ENCODE results near the gene ATP6V1G1. TPM values are rescaled to one million over a fixed set of nuclear protein-coding genes. Genes with fewer than 3 reads are reported as not detected.

ATP6V1G1 gene
- total RNA-seq, 1 donor = 128 TPM

DNA sequence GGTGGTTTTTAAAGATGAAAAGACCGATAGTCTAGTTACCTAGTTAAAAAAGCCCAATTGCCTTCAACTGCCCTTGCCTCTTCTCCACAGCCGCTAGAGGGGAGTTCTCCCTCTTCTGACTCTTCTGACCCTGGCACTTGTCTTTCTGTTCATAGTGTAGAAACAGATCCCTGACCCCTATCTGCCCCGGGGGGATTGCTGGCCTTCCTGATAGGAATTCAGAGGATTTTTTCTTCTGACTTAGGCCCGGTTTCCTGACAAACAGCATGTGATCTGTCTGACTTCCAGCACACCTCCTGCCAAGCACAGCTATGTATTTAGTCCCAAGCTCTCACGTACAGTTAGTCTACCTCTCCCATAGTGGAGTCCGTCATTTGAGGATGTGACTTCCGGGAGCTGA lies 18.5 kb downstream of the ATP6V1G1 start:
- DNase-seq (ENCODE audit: low read depth) = no peak
- TF ChIP-seq, protein P1, sequence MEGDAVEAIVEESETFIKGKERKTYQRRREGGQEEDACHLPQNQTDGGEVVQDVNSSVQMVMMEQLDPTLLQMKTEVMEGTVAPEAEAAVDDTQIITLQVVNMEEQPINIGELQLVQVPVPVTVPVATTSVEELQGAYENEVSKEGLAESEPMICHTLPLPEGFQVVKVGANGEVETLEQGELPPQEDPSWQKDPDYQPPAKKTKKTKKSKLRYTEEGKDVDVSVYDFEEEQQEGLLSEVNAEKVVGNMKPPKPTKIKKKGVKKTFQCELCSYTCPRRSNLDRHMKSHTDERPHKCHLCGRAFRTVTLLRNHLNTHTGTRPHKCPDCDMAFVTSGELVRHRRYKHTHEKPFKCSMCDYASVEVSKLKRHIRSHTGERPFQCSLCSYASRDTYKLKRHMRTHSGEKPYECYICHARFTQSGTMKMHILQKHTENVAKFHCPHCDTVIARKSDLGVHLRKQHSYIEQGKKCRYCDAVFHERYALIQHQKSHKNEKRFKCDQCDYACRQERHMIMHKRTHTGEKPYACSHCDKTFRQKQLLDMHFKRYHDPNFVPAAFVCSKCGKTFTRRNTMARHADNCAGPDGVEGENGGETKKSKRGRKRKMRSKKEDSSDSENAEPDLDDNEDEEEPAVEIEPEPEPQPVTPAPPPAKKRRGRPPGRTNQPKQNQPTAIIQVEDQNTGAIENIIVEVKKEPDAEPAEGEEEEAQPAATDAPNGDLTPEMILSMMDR (IDR thresholded peaks at IDR 0.05; ENCODE audit: insufficient read depth, low read length) = peak; percentile 9
- no peak overlapping the region for H3K4me3 ChIP-seq (ENCODE audit: low read depth, low read length)

DNA sequence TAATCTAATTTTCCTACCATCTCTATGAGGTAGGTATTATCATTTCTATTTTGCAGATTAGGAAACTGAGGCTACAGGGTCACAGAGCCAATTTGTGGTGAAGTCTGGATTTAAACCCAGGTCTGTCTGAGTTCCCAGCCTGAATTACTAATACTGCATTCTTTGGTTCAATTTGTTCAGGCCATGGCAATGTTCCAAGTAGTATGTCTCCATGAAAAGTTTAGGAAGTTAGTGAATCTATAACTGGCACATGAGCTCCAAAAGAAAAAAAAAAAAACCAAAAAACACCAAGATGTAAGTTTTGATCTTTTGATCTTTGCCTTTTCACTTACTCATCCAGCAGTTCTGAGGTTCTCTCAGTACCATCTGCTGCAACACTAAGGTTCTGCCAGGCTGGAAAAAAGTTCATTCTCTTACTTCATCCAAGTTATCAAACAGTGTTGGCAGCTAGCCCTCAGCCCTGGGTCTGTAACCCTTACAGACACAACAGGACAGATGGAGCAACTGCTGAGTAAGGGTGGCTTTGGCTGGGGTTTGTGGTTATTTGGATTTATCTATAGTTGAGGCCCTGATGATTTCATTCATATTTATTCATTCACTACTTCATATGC lies 19.1 kb downstream of the ATP6V1G1 start:
- peak; percentile 92 for DNase-seq (ENCODE audit: low read depth)
- TF ChIP-seq, protein P1 (IDR thresholded peaks at IDR 0.05; ENCODE audit: insufficient read depth, low read length) = no peak
- H3K4me3 ChIP-seq (ENCODE audit: low read depth, low read length) = no peak overlapping the region

DNA sequence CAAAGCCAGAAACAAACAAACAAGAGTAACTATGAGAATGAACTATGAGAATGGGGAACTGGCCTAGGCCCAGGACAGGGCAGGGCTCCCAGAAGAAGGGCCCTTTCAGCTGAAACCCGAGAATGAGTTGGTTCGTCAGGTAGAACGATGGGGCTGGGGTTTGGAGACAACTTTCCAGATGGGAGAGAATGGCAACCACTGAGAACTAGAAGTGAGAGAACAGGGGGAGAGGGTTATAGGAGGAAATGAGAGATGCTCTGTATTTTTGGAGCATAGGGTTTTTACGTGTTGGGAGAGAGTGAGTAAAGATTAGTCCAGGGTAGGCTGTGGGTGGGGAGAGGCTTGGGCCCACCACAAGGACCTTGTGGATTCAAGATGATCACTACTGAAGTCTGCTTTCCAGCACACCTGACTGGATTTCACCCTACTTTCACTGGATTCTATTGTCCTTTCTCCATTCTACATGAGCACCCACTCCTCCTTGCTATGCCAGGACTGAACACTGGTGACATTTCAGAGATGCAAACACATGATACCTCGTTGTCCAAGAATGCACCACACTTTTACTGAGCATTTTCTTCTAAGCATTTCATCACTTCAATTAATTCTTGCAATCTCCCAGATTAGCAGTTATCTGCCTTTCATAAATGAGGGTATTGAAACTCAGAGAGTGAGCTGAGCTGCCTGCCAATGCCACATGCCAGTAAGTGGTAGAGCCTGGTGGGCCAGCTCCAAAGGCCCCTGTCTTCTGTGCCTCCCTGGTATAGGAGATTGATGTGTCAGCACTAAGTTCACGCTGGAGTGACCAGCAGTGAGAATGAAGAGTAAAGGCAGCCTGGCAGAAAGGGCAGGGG lies 20.3 kb downstream of the ATP6V1G1 start:
- no peak overlapping the region for H3K4me3 ChIP-seq (ENCODE audit: low read depth, low read length)
- TF ChIP-seq, protein P1 (IDR thresholded peaks at IDR 0.05; ENCODE audit: insufficient read depth, low read length) = no peak
- DNase-seq (ENCODE audit: low read depth) = no peak

DNA sequence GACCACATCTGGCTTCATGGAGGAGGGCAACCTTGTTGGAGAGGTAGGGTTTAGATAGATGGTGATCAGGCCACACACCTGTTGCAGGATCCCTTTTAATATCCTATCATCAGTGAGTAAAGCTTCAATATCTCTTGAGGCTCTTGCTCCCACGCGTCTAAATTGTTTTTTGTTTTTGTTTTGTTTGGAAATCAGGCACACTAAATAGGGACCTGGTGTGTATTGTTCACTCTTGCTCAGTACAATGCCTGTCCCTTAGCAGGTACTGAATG lies 20.9 kb downstream of the ATP6V1G1 start:
- DNase-seq (ENCODE audit: low read depth) = no peak
- no peak overlapping the region for H3K4me3 ChIP-seq (ENCODE audit: low read depth, low read length)
- TF ChIP-seq, protein P1 (IDR thresholded peaks at IDR 0.05; ENCODE audit: insufficient read depth, low read length) = no peak

DNA sequence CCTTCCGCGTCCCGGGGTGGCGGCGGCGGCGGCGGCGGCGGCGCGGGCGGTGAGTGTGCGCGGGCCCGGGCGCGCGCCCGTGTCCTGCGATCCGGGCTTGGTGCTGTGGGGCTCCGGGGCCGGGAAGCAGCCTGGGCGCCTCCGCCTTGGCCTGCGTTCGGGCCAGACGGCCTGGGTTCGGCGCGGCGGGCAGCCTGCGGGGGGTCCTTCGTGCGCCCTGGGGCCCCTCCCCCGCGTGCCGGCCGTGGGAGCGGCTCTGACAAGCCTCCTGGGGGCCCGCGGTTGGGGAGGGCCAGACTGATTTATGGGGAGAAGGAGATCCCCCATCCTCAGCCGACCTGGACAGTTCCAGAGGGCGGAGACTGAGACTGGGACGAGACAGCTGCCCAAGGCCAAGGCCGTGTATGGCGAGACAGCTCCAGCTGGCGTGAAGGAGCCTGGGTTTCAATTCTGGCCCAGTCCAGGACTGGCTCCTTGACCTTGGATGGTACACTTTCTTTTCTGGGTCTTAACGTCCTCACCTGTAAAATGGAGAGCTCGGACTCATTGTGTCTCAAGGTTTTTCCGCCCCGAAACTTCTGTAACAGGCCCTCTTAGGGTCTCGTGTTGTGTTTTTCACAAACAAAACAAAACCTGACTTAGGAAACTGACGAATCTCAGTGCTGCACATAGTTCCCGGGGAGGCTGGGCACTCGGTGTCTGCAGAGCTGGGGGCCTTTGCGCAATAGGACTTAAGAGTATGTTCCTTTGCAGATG lies 24.1 kb downstream of the ATP6V1G1 start:
- TF ChIP-seq, protein P1 (IDR thresholded peaks at IDR 0.05; ENCODE audit: insufficient read depth, low read length) = no peak
- peak overlapping the region; percentile 75 for H3K4me3 ChIP-seq (ENCODE audit: low read depth, low read length)
- DNase-seq (ENCODE audit: low read depth) = peak; percentile 61

DNA sequence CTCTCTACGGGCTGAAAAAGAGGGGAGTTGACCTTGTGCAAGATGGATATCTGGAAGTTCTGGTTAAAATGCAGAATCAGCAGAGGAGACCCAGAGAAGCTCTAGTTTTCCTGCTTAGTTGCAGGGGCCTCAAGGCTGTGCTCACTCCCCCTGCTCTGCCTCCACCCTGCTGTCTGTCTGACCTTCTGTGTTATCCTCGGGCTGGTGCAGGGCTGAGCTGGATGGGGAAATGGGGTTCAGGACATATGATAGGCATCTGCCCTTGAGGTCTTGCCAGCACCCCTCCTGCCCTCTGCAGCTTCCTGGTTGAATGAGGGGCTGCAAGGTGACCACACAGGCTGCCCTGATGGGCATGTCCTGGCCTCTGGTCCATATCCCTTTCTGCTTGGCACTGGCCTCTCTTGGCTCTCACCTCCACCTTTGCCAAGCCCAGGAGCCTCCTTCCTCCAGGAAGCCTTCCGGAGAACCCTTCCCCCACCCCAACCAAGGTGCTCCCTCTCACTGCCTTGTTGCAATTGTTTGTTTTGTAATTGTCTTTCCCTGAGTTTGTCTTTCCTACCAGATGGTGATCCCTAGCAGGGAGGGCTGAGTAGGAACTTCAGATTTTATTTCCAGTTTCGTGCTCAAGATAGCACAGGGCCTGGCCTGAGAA lies 24.8 kb downstream of the ATP6V1G1 start:
- peak overlapping the region; percentile 75 for H3K4me3 ChIP-seq (ENCODE audit: low read depth, low read length)
- TF ChIP-seq, protein P1 (IDR thresholded peaks at IDR 0.05; ENCODE audit: insufficient read depth, low read length) = no peak
- no peak for DNase-seq (ENCODE audit: low read depth)

Measured in fibroblast of the aortic adventitia (primary cell).